ENCODE measurements around the gene ZNF407. TPM values are rescaled to one million over a fixed set of nuclear protein-coding genes. Genes with fewer than 3 reads are reported as not detected.

ZNF407 gene
- total and polyA plus RNA-seq, 4 donors = 1.9 to 16.5 (median 6.6) TPM

GRCh38 chr18:74742573-74743243, 145.0 kb downstream of the ZNF407 start:
- Histone ChIP-seq H3K27ac (ENCODE audit: low read depth in 1 of 2, low read length in 2 of 2) (no peak overlapping the region), H3K4me3 (ENCODE audit: low read depth in 1 of 3, low read length in 3 of 3) (no peak overlapping the region), H3K27me3 (ENCODE audit: control insufficient read depth in 4 of 4, insufficient read depth in 4 of 4, low read length in 3 of 4) (no peaks in the 10 kb centered on the region), H3K36me3 (ENCODE audit: control insufficient read depth in 4 of 4, insufficient read depth in 3 of 4, low read depth in 1 of 4, low read length in 3 of 4) (no peaks in the 10 kb centered on the region), H3K4me1 (ENCODE audit: control insufficient read depth in 4 of 4, insufficient read depth in 4 of 4, low read length in 3 of 4) (peaks cover 0 to 25% (median 18%) of the 10 kb centered on the region in 4 donors), H3K9ac (ENCODE audit: low read depth in 1 of 2, low read length in 2 of 2) (no peak overlapping the region), H3K9me3 (ENCODE audit: control insufficient read depth in 4 of 4, low read length in 3 of 4) (no peaks in the 10 kb centered on the region)
- 97% methylated on average over 5 of the region's 5 CpGs for WGBS
- no peak for DNase-seq (ENCODE audit: low spot score)
- TF ChIP-seq NR2F2 (IDR thresholded peaks at IDR 0.05) (no peak), EGR1 (IDR thresholded peaks at IDR 0.05; ENCODE audit: low read depth in 2 of 2) (no peak), MAX (IDR thresholded peaks at IDR 0.05) (no peak), ZBTB33 (IDR thresholded peaks at IDR 0.05) (no peak), RAD21 (IDR thresholded peaks at IDR 0.05) (no peak), FOXA1 (IDR thresholded peaks at IDR 0.05) (no peak), RXRA (IDR thresholded peaks at IDR 0.05) (no peak), CTCF (IDR thresholded peaks at IDR 0.05; ENCODE audit: low read depth, low read length, missing input control) (no peak), SP1 (IDR thresholded peaks at IDR 0.05) (no peak)

GRCh38 chr18:74745633-74746403, 148.1 kb downstream of the ZNF407 start:
- H3K27ac ChIP-seq (ENCODE audit: low read depth in 1 of 2, low read length in 2 of 2) = no peak overlapping the region
- 87% methylated on average over 10 of the region's 10 CpGs for WGBS
- H3K9ac ChIP-seq (ENCODE audit: low read depth in 1 of 2, low read length in 2 of 2) = no peak overlapping the region
- H3K9me3 ChIP-seq (ENCODE audit: control insufficient read depth in 4 of 4, low read length in 3 of 4) = no peaks in the 10 kb centered on the region
- no peak overlapping the region for H3K4me3 ChIP-seq (ENCODE audit: low read depth in 1 of 3, low read length in 3 of 3)
- DNase-seq (ENCODE audit: low spot score) = no peak
- H3K36me3 ChIP-seq (ENCODE audit: control insufficient read depth in 4 of 4, insufficient read depth in 3 of 4, low read depth in 1 of 4, low read length in 3 of 4) = no peaks in the 10 kb centered on the region
- H3K27me3 ChIP-seq (ENCODE audit: control insufficient read depth in 4 of 4, insufficient read depth in 4 of 4, low read length in 3 of 4) = no peaks in the 10 kb centered on the region
- peaks cover 0 to 5% (median under 1%) of the 10 kb centered on the region in 4 donors for H3K4me1 ChIP-seq (ENCODE audit: control insufficient read depth in 4 of 4, insufficient read depth in 4 of 4, low read length in 3 of 4)
- TF ChIP-seq EGR1 (IDR thresholded peaks at IDR 0.05; ENCODE audit: low read depth in 2 of 2) (no peak), FOXA1 (IDR thresholded peaks at IDR 0.05) (no peak), MAX (IDR thresholded peaks at IDR 0.05) (no peak), ATF3 (IDR thresholded peaks at IDR 0.05) (no peak), HNF4A (conservative IDR thresholded peaks at IDR 0.05) (no peak), NR2F2 (IDR thresholded peaks at IDR 0.05) (no peak), YY1 (IDR thresholded peaks at IDR 0.05) (no peak), RAD21 (IDR thresholded peaks at IDR 0.05) (no peak), GABPA (IDR thresholded peaks at IDR 0.05 in 1 of 2, conservative IDR thresholded peaks at IDR 0.05 in 1 of 2) (no peak), SP1 (IDR thresholded peaks at IDR 0.05) (no peak), REST (IDR thresholded peaks at IDR 0.05) (no peak), ZBTB33 (IDR thresholded peaks at IDR 0.05) (no peak), CTCF (IDR thresholded peaks at IDR 0.05; ENCODE audit: low read depth, low read length, missing input control) (no peak), HNF4G (IDR thresholded peaks at IDR 0.05) (no peak), TAF1 (conservative IDR thresholded peaks at IDR 0.05) (no peak)
